ENCODE results near the gene TCN2. TPM values are rescaled to one million over a fixed set of nuclear protein-coding genes. Genes with fewer than 3 reads are reported as not detected.

The TCN2 gene
- total RNA-seq, 1 experiment from 2014 or later: 2.2 TPM

GRCh38 chr22:30604723-30605122 lies 2.3 kb upstream of the TCN2 start:
- RAD21 ChIA-PET (ENCODE audit: low non-redundant PET in 1 of 2, low total read pairs in 2 of 2, uncharacterized antibody in 2 of 2, unreplicated experiment in 2 of 2): no interaction called here
- Histone ChIP-seq H3K36me3 (ENCODE audit: control insufficient read depth in 1 of 2, insufficient read depth in 2 of 2, low read length in 2 of 2) (no peaks in the 10 kb centered on the region), H3K27me3 (ENCODE audit: insufficient read depth, low read length) (no peaks in the 10 kb centered on the region), H2AFZ (ENCODE audit: low read depth, low read length, poor library complexity, severe bottlenecking) (peak overlapping the region; percentile 72), H3K4me2 (ENCODE audit: low read length) (no peak overlapping the region), H3K4me1 (ENCODE audit: control insufficient read depth in 1 of 2, insufficient read depth in 2 of 2, low read length in 2 of 2) (peaks cover 21 to 46% of the 10 kb centered on the region in 2 experiments), H3K9me3 (ENCODE audit: control insufficient read depth in 1 of 2, insufficient read depth in 1 of 2, low read depth in 1 of 2, low read length in 2 of 2) (no peaks in the 10 kb centered on the region), H3K4me3 (replicated peaks in 1 of 2; ENCODE audit: low read depth in 1 of 2, low read length in 2 of 2) (no peak overlapping the region), H3K79me2 (ENCODE audit: insufficient read depth, low read length) (no peaks in the 10 kb centered on the region), H3K9me2 (ENCODE audit: insufficient read depth) (no peaks in the 10 kb centered on the region), H3K9ac (ENCODE audit: low read length) (no peak overlapping the region), H3K27ac (ENCODE audit: low read depth, low read length) (no peak overlapping the region), H4K20me1 (ENCODE audit: insufficient read depth) (no peaks in the 10 kb centered on the region)
- TF ChIP-seq EZH2 (IDR thresholded peaks at IDR 0.05) (no peak), CBX3 (IDR thresholded peaks at IDR 0.05; ENCODE audit: low read depth) (no peak), EZH2phosphoT487 (IDR thresholded peaks at IDR 0.05; ENCODE audit: borderline replicate concordance) (no peak), FOSL1 (IDR thresholded peaks at IDR 0.05; ENCODE audit: low read depth) (no peak), EGR1 (IDR thresholded peaks at IDR 0.05; ENCODE audit: low read depth) (no peak), POLR2A (IDR thresholded peaks at IDR 0.05; ENCODE audit: borderline replicate concordance, extremely low read depth, insufficient read depth, insufficient read length) (no peak), YY1 (IDR thresholded peaks at IDR 0.05; ENCODE audit: extremely low read depth, insufficient replicate concordance, low read depth, low read length) (no peak), ATF3 (IDR thresholded peaks at IDR 0.05) (no peak), SRF (IDR thresholded peaks at IDR 0.05; ENCODE audit: low read depth) (no peak)
- ATAC-seq (no peak), DNase-seq (ENCODE audit: low read depth, low spot score) (no peak)
- POLR2A ChIA-PET: no interaction called here
- BruUV-seq (replicated peaks): no TSS peak
- CTCF ChIA-PET: interaction anchor here (1.0 to 1.1 kb wide), 3 partner anchors 13 to 151 kb away, joined by 3 to 4 read pairs (median 4); partner anchors contain the start of gene PES1
- intact Hi-C loops (cut with micrococcal nuclease): loop anchor here (10.0 kb wide), 1 partner anchor 150 kb away; no protein-coding TSS in a partner anchor

- H3K4me3 ChIP-seq (replicated peaks in 1 of 2; ENCODE audit: low read depth in 1 of 2, low read length in 2 of 2): peak overlapping the region; percentile 51 to 68
- no peaks in the 10 kb centered on the region for H3K9me3 ChIP-seq (ENCODE audit: control insufficient read depth in 1 of 2, insufficient read depth in 1 of 2, low read depth in 1 of 2, low read length in 2 of 2)
- ChIA-PET RAD21 (ENCODE audit: low non-redundant PET in 1 of 2, low total read pairs in 2 of 2, uncharacterized antibody in 2 of 2, unreplicated experiment in 2 of 2) (interaction anchor here in 1 of 2 experiments (1.2 kb wide), 1 partner anchor 150 kb away, joined by 5 read pairs; no protein-coding TSS in a partner anchor), POLR2A (no interaction called here), CTCF (interaction anchor here (1.1 to 2.3 kb wide), 7 partner anchors 8 to 161 kb away, joined by 3 to 10 read pairs (median 5); no protein-coding TSS in a partner anchor)
- no peaks in the 10 kb centered on the region for H3K36me3 ChIP-seq (ENCODE audit: control insufficient read depth in 1 of 2, insufficient read depth in 2 of 2, low read length in 2 of 2)
- no peaks in the 10 kb centered on the region for H3K27me3 ChIP-seq (ENCODE audit: insufficient read depth, low read length)
- DNase-seq (ENCODE audit: low read depth, low spot score) (peak; percentile 52), ATAC-seq (peak; percentile 65)
- H3K27ac ChIP-seq (ENCODE audit: low read depth, low read length): no peak overlapping the region
- peaks cover 22 to 49% of the 10 kb centered on the region in 2 experiments for H3K4me1 ChIP-seq (ENCODE audit: control insufficient read depth in 1 of 2, insufficient read depth in 2 of 2, low read length in 2 of 2)
- H3K79me2 ChIP-seq (ENCODE audit: insufficient read depth, low read length): no peaks in the 10 kb centered on the region
- intact Hi-C loops (cut with micrococcal nuclease): loop anchor here (10.0 kb wide), 1 partner anchor 149 kb away; no protein-coding TSS in a partner anchor
- H3K9ac ChIP-seq (ENCODE audit: low read length): peak overlapping the region; percentile 4; the same call in 1 of the 2 replicates
- no peaks in the 10 kb centered on the region for H3K9me2 ChIP-seq (ENCODE audit: insufficient read depth)
- no peaks in the 10 kb centered on the region for H4K20me1 ChIP-seq (ENCODE audit: insufficient read depth)
- H3K4me2 ChIP-seq (ENCODE audit: low read length): peak overlapping the region; percentile 98
- BruUV-seq (replicated peaks): no TSS peak
- H2AFZ ChIP-seq (ENCODE audit: low read depth, low read length, poor library complexity, severe bottlenecking): peak overlapping the region; percentile 72
- TF ChIP-seq REST (IDR thresholded peaks at IDR 0.05; ENCODE audit: low read depth): no peak
- TF ChIP-seq ATF3 (IDR thresholded peaks at IDR 0.05): no peak
- no peak for TF ChIP-seq POLR2A (IDR thresholded peaks at IDR 0.05; ENCODE audit: borderline replicate concordance, extremely low read depth, insufficient read depth, insufficient read length)
- peak; percentile 62 to 89 (median 84); a peak in 5 of 6 replicates for TF ChIP-seq CTCF (IDR thresholded peaks at IDR 0.05 in 2 of 3, conservative IDR thresholded peaks at IDR 0.05 in 1 of 3; ENCODE audit: borderline replicate concordance in 1 of 3, insufficient read depth in 1 of 3, low read depth in 2 of 3, low read length in 2 of 3)
- no peak for TF ChIP-seq JUND (IDR thresholded peaks at IDR 0.05)
- no peak for TF ChIP-seq EZH2phosphoT487 (IDR thresholded peaks at IDR 0.05; ENCODE audit: borderline replicate concordance)
- no peak for TF ChIP-seq CEBPB (IDR thresholded peaks at IDR 0.05; ENCODE audit: low read depth)
These were observed 1.4 kb upstream of the TCN2 start for GRCh38 chr22:30605449-30606110.

Data from HCT116 (cell line).